ENCODE results near the gene KCNIP1.

KCNIP1 gene

GRCh38 chr5:170503990-170504596, at the start of gene KCNIP1:
Gene KCNIP1, plus strand, starts transcription at chr5:170504020.
- H3K4me3 Mint-ChIP-seq, result no peak within 1 kb of the TSS
- no peak within 1 kb of the TSS for H3K27ac Mint-ChIP-seq
- H3K4me1 Mint-ChIP-seq (ENCODE audit: low read depth), result no peaks in the 10 kb centered on the region
- no peaks in the 10 kb centered on the region for H3K36me3 Mint-ChIP-seq
- H3K9me3 Mint-ChIP-seq (ENCODE audit: low read depth), result no peaks in the 10 kb centered on the region
- H3K27me3 Mint-ChIP-seq, result peaks cover 29% of the 10 kb centered on the region

- no peaks in the 10 kb centered on the region for H3K9me3 Mint-ChIP-seq (ENCODE audit: low read depth)
- no peak overlapping the region for H3K27ac Mint-ChIP-seq
- H3K27me3 Mint-ChIP-seq, result peaks cover 6% of the 10 kb centered on the region
- no peaks in the 10 kb centered on the region for H3K36me3 Mint-ChIP-seq
- H3K4me1 Mint-ChIP-seq (ENCODE audit: low read depth), result peaks cover 2% of the 10 kb centered on the region
- H3K4me3 Mint-ChIP-seq, result no peak overlapping the region
Observed at GRCh38 chr5:170463426-170463825, 40.4 kb upstream of the KCNIP1 start.

DNA sequence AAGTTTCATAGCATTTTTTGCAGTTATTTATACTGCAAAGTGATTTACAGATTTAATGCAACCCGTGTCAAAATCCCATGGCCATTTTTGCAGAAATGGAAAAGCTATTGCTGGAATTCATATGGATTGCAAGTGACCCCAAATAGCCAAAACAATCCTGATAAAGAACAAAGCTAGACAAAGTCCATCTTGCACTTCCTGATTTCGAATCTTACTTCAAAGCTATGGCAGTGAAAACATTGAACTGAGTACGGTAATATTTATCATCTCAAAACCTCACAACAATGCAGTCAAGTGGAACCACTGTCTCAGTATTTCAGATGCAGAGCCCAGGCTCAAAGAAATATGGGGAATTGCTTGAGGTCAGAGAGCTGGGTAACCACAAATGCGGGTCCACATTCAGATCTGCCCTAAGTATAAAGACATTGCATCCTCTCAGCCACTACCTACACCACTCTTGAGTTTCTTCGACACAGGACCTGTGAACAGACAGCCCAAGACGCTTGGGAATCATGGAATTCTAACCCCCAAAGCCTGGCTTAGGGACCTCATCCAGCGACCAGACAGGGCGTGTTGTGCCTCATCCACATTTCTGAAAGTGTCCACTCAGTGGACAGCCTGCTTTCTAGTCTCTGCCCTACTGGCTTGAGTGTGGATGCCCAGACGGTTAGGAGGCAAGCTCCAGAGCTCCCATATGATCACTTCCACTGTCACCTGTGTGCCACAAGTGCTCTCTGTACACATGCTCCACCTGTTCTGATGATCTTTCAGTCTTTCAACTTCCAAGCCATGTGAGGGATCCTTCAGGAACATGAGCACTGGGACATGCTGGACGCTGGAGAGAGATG, 39.3 kb upstream of the KCNIP1 start:
- Mint-ChIP-seq H3K27ac (no peak overlapping the region), H3K27me3 (peaks cover 4% of the 10 kb centered on the region), H3K4me3 (no peak overlapping the region), H3K9me3 (ENCODE audit: low read depth) (no peaks in the 10 kb centered on the region), H3K4me1 (ENCODE audit: low read depth) (peaks cover 1% of the 10 kb centered on the region), H3K36me3 (no peaks in the 10 kb centered on the region)

GRCh38 chr5:170466553-170466952, 37.3 kb upstream of the KCNIP1 start:
- no peaks in the 10 kb centered on the region for H3K36me3 Mint-ChIP-seq

GRCh38 chr5:170466988-170467707, 36.7 kb upstream of the KCNIP1 start:
- Mint-ChIP-seq H3K27me3 (peaks cover 4% of the 10 kb centered on the region), H3K9me3 (ENCODE audit: low read depth) (no peaks in the 10 kb centered on the region), H3K36me3 (no peaks in the 10 kb centered on the region), H3K4me1 (ENCODE audit: low read depth) (no peaks in the 10 kb centered on the region), H3K27ac (no peak overlapping the region), H3K4me3 (no peak overlapping the region)

More at GRCh38 chr5:170466553-170466952, 37.3 kb upstream of the KCNIP1 start:
- no peak overlapping the region for H3K4me3 Mint-ChIP-seq
- H3K27me3 Mint-ChIP-seq, result peaks cover 4% of the 10 kb centered on the region
- H3K27ac Mint-ChIP-seq, result no peak overlapping the region
- H3K9me3 Mint-ChIP-seq (ENCODE audit: low read depth), result no peaks in the 10 kb centered on the region
- H3K4me1 Mint-ChIP-seq (ENCODE audit: low read depth), result no peaks in the 10 kb centered on the region

DNA sequence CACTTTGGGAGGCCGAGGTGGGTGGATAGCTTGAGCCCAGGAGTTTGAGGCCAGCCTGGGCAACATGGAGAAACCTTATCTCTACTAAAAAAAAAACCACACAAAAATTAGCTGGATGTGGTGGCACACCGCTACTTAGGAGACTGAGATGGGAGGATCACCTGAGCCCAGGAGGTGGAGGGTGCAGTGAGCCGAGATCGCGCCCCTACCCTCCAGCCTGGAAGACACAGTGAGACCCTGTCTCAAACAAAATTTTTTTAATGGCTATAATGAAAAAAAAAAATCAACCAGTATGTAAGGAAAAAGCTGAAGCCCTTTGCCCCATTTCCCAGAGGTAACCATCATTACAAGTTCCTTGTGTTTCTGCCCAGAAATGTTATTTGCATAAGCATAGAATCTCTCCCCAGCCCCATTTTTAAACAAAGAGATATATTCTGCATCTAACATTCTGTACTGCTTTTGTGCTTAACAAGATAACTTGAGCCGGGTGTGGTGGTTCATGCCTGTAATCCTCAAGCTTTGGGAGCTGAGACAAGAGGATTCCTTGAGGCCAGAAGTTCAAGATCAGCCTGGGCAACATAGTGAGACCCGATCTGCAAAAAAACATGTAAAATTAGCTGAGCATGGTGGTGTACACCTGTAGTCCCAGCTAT, 35.1 kb upstream of the KCNIP1 start:
- Mint-ChIP-seq H3K4me1 (ENCODE audit: low read depth) (no peaks in the 10 kb centered on the region), H3K27me3 (peaks cover 2% of the 10 kb centered on the region), H3K36me3 (no peaks in the 10 kb centered on the region), H3K9me3 (ENCODE audit: low read depth) (no peaks in the 10 kb centered on the region), H3K4me3 (no peak overlapping the region), H3K27ac (no peak overlapping the region)

- no peaks in the 10 kb centered on the region for H3K9me3 Mint-ChIP-seq (ENCODE audit: low read depth)
- no peaks in the 10 kb centered on the region for H3K36me3 Mint-ChIP-seq
- H3K27me3 Mint-ChIP-seq, result peaks cover 4% of the 10 kb centered on the region
- H3K4me3 Mint-ChIP-seq, result no peak overlapping the region
- H3K27ac Mint-ChIP-seq, result no peak overlapping the region
- H3K4me1 Mint-ChIP-seq (ENCODE audit: low read depth), result no peaks in the 10 kb centered on the region
Observed at GRCh38 chr5:170469414-170469813, 34.4 kb upstream of the KCNIP1 start.

DNA sequence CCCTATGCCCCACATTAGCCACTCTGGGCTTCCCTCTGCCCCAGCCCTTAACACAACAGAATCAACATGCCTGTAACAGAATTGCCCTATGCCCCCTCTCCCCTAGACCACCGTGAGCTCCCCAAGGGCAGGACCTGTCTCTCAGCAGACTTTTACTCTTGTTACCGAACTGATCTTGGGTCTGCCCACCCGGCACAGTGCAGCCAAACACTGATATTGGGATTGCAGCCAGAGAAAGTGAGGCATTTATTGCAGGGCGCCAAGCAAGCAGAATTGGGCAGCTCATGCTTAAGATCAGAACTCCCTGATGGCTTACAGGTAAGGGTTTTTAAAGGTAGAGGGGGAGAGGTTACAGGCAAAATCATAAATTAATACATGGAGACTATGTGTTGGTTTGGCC, 33.5 kb upstream of the KCNIP1 start:
- Mint-ChIP-seq H3K27me3 (peaks cover 4% of the 10 kb centered on the region), H3K27ac (no peak overlapping the region), H3K9me3 (ENCODE audit: low read depth) (no peaks in the 10 kb centered on the region), H3K4me3 (no peak overlapping the region), H3K36me3 (no peaks in the 10 kb centered on the region), H3K4me1 (ENCODE audit: low read depth) (no peaks in the 10 kb centered on the region)

GRCh38 chr5:170470808-170471404, 32.9 kb upstream of the KCNIP1 start:
- no peaks in the 10 kb centered on the region for H3K9me3 Mint-ChIP-seq (ENCODE audit: low read depth)
- H3K27me3 Mint-ChIP-seq, result peaks cover 4% of the 10 kb centered on the region
- H3K4me1 Mint-ChIP-seq (ENCODE audit: low read depth), result no peaks in the 10 kb centered on the region
- H3K4me3 Mint-ChIP-seq, result no peak overlapping the region
- no peak overlapping the region for H3K27ac Mint-ChIP-seq
- H3K36me3 Mint-ChIP-seq, result no peaks in the 10 kb centered on the region

DNA sequence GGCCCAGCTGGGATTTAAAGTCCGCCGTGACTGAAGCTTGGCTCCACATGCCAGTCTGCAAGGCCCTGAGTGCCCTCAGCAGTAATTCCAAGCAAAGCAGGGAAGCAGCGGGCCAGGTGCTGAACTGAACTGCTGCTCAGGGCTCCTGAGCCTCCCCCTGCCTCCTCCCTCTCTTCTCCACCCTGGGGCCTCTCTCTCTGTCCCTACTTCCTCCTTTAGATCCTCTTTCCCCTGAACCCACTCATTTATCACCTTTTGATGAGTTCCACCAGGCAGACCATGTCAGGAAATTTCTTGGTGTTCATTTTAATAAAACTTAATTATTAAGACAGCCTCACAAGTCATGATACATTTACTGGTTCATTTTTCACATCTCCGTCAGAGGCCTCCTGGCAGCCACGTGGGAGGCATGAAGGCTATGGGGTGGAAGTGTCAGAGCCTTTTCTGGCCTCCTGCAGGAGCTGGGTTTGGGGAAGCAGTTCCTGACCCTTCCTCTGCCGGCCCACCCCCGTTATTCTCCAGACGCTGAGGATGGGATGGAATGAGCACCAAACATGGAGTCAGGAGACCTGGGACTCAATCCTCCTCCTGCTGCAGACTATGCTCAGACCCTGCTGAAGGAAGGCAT, 32.2 kb upstream of the KCNIP1 start:
- Mint-ChIP-seq H3K36me3 (no peaks in the 10 kb centered on the region), H3K4me3 (no peak overlapping the region), H3K9me3 (ENCODE audit: low read depth) (no peaks in the 10 kb centered on the region), H3K27me3 (peaks cover 4% of the 10 kb centered on the region), H3K27ac (no peak overlapping the region), H3K4me1 (ENCODE audit: low read depth) (no peaks in the 10 kb centered on the region)

DNA sequence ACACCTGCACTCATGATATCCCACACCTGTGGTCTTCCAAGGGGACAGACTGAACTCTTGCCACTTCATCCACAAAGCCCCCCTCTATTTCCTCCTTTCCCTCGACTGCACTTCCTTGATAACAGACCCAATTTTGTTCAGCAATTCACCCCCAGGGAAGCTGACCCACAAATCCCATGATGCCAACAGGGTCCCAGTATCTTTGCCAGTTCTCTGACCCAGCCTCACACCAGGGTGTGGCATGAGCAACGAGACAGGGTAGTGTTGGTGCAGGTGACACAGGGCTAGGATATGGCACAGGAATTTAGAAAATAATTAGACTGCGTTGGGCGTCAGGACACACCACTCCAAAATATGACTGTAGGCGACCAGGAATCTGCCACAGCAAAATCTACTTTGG, 30.2 kb upstream of the KCNIP1 start:
- Mint-ChIP-seq H3K4me3 (no peak overlapping the region), H3K27ac (no peak overlapping the region), H3K4me1 (ENCODE audit: low read depth) (no peaks in the 10 kb centered on the region), H3K36me3 (no peaks in the 10 kb centered on the region), H3K27me3 (peaks cover 4% of the 10 kb centered on the region), H3K9me3 (ENCODE audit: low read depth) (no peaks in the 10 kb centered on the region)

DNA sequence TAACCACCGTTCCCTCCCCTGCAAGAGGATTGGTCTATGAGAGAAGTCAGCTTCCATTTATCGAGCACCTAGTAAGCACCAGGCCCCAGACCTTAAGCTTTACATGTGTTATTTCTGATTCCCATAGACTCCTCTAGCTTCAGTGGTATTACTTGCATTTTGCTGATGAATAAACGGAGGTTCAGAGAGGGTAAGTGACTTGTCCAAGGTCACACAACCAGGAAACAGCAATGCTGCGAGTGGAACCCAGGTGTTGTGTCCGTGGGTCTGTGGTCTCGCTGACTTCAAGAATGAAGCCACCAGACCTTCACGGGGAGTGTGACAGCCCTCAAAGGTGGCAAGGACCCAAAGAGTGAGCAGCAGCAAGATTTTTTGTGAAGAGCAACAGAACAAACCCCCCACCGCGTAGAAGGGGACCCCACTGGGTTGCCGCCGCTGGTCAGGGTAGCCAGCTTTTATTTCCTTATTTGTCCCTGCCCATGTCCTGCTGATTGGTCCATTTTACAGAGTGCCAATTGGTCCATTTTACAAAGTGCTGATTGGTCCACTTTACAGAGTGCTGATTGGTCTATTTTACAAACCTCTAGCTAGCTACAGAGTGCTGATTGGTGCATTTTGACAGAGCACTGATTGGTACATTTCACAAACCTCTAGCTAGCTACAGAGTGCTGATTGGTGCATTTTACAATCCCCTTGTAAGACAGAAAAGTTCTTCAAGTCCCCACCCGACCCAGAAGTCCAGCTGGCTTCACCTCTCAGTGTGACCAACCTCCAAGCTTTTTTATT, 29.1 kb upstream of the KCNIP1 start:
- peaks cover 4% of the 10 kb centered on the region for H3K27me3 Mint-ChIP-seq
- no peak overlapping the region for H3K27ac Mint-ChIP-seq

GRCh38 chr5:170475294-170476000, 28.4 kb upstream of the KCNIP1 start:
- H3K4me1 Mint-ChIP-seq (ENCODE audit: low read depth), result no peaks in the 10 kb centered on the region
- H3K9me3 Mint-ChIP-seq (ENCODE audit: low read depth), result no peaks in the 10 kb centered on the region
- H3K27me3 Mint-ChIP-seq, result peaks cover 4% of the 10 kb centered on the region
- H3K4me3 Mint-ChIP-seq, result no peak overlapping the region
- no peaks in the 10 kb centered on the region for H3K36me3 Mint-ChIP-seq
- H3K27ac Mint-ChIP-seq, result no peak overlapping the region

More for the DNA sequence above, 29.1 kb upstream of the KCNIP1 start:
- Mint-ChIP-seq H3K36me3 (no peaks in the 10 kb centered on the region), H3K4me1 (ENCODE audit: low read depth) (no peaks in the 10 kb centered on the region), H3K4me3 (no peak overlapping the region), H3K9me3 (ENCODE audit: low read depth) (no peaks in the 10 kb centered on the region)
